Smooth muscle cell (in vitro differentiated cells): ENCODE results near the gene COL11A1. TPM values are rescaled to one million over a fixed set of nuclear protein-coding genes. Genes with fewer than 3 reads are reported as not detected.

Source experiments
- DNase-seq: peaks from one replicate; lab custom pipeline; 2025; ENCODE audit not compliant: unreplicated experiment; lab: John Stamatoyannopoulos, UW
- H2AFZ ChIP-seq: fragments of 200-600 bp; sonication (generic); 2 replicates; pipeline ENCODE4 v1.6.0; 2016; ENCODE audit warnings: antibody characterized with exemption, low read depth, mild to moderate bottlenecking
- H3F3A ChIP-seq: fragments of 200-600 bp; sonication (generic); 2 replicates; pipeline ENCODE4 v1.6.0; 2017; ENCODE audit warnings: antibody characterized with exemption, low read depth
- H3K27ac ChIP-seq: fragments of 200-600 bp; sonication (generic); 2 replicates; pipeline ENCODE4 v1.5.1; 2016; ENCODE audit warnings: low read depth, mild to moderate bottlenecking
- H3K27me3 ChIP-seq: fragments of 200-600 bp; sonication (generic); 2 replicates; pipeline ENCODE4 v1.6.1; 2016; ENCODE audit warnings: low read depth, mild to moderate bottlenecking
- H3K36me3 ChIP-seq: fragments of 200-600 bp; sonication (generic); 2 replicates; pipeline ENCODE4 v1.5.1; 2016; ENCODE audit warnings: low read depth
- H3K4me1 ChIP-seq: fragments of 200-600 bp; sonication (generic); 2 replicates; pipeline ENCODE4 v1.5.1; 2016; ENCODE audit warnings: low read depth
- H3K4me2 ChIP-seq: fragments of 200-600 bp; sonication (generic); 2 replicates; pipeline ENCODE4 v1.6.0; 2016; ENCODE audit warnings: mild to moderate bottlenecking
- H3K4me3 ChIP-seq: fragments of 200-600 bp; sonication (generic); 2 replicates; pipeline ENCODE4 v1.5.1; 2016; ENCODE audit warnings: mild to moderate bottlenecking
- H3K79me2 ChIP-seq: fragments of 200-600 bp; sonication (generic); 2 replicates; pipeline ENCODE4 v1.6.0; 2016; ENCODE audit warnings: low read depth, mild to moderate bottlenecking
- H3K9ac ChIP-seq: fragments of 200-600 bp; sonication (generic); 2 replicates; pipeline ENCODE4 v1.6.0; 2016; ENCODE audit warnings: low read depth
- H3K9me3 ChIP-seq: fragments of 200-600 bp; sonication (generic); replicated peaks from 2 replicates; pipeline ENCODE4 v1.5.1; 2016; ENCODE audit warnings: low read depth
- H4K20me1 ChIP-seq: fragments of 200-600 bp; sonication (generic); 2 replicates; pipeline ENCODE4 v1.6.0; 2016; ENCODE audit warnings: low read depth
- CTCF ChIP-seq: fragments of 200-600 bp; sonication (generic); IDR thresholded peaks from 2 replicates; pipeline ENCODE4 v1.5.1; 2017; ENCODE audit warnings: borderline replicate concordance, mild to moderate bottlenecking, antibody characterized with exemption; ENCODE audit not compliant: insufficient read depth, poor library complexity, severe bottlenecking
- WGBS: methylation state at CpG from one replicate; pipeline ENCODE4 v1.1.7; 2016; ENCODE audit warnings: low lambda C conversion rate; 5-methylcytosine and 5-hydroxymethylcytosine counted together
- polyA plus RNA-seq: library from polyadenylated mRNA; unstranded; fragments of >200 nt; fragmentation: Nextera tagmentation; extraction: Ambion mirVana; gene quantifications from 2 replicates; pipeline ENCODE4 v1.2.1, GENCODE V29; 2016
- total RNA-seq: library from RNA; depleted of rRNA; stranded (reverse); fragments of >200 nt; gene quantifications from 2 replicates; pipeline ENCODE4 v1.2.3, GENCODE V29; 2014

The COL11A1 gene
- total and polyA plus RNA-seq, 2 experiments from 2014 or later: 155 to 236 TPM

DNA sequence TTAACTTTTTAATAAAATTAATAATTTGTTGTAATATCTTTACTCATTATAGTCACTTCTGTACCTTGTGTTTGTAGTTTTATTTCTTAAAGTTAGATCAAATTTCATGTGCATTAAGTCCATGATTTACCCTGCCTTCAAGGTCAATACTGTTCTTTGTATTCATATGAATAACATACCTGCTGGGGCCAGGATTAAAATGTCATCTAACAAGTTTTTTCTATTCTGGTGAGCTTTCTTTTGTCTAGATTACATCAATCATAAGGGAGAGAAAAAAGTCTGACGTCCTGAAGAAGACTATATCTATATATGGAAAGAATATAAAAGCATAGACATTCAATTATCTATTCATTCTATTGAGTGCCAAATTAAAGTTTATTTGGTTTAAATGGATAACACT, 232.6 kb downstream of the COL11A1 start:
- WGBS: 70% methylated on average over 1 of the region's 1 CpG
- DNase-seq: no peak
- no peaks in the 10 kb centered on the region for H3K27me3 ChIP-seq
- no peak overlapping the region for H3K9ac ChIP-seq
- no peaks in the 10 kb centered on the region for H3K36me3 ChIP-seq
- H3K27ac ChIP-seq: no peak overlapping the region
- H3K4me2 ChIP-seq: no peak overlapping the region
- H3K9me3 ChIP-seq: no peaks in the 10 kb centered on the region
- no peaks in the 10 kb centered on the region for H3F3A ChIP-seq
- H4K20me1 ChIP-seq: no peaks in the 10 kb centered on the region
- no peak overlapping the region for H3K4me3 ChIP-seq
- H2AFZ ChIP-seq: no peak overlapping the region
- H3K79me2 ChIP-seq: no peaks in the 10 kb centered on the region
- TF ChIP-seq CTCF: no peak
- H3K4me1 ChIP-seq: peaks cover 7% of the 10 kb centered on the region

DNA sequence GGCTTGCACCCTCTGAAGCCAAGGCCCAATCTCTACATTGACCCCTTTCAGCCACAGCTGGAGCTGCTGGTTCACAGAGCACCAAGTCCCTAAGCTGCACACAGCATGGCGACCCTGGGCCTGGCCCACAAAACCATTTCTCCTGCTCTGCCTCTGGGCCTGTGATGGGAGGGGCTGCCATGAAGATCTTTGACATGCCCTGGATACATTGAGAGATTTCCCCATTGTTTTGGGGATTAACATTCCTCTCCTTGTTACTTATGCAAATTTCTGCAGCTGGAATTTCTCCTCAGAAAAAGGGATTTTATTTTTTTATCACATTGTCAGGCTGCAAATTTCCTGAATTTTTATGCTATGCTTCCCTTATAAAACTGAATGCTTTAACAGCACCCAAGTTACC, 235.8 kb downstream of the COL11A1 start:
- no peak overlapping the region for H3K4me2 ChIP-seq
- TF ChIP-seq CTCF: no peak
- no peaks in the 10 kb centered on the region for H3K79me2 ChIP-seq
- whole genome bisulfite sequencing: 96% methylated on average over 1 of the region's 1 CpG
- H2AFZ ChIP-seq: no peak overlapping the region
- DNase-seq: no peak
- no peak overlapping the region for H3K4me3 ChIP-seq
- no peaks in the 10 kb centered on the region for H3K9me3 ChIP-seq
- H3F3A ChIP-seq: no peaks in the 10 kb centered on the region
- H3K9ac ChIP-seq: no peak overlapping the region
- H3K36me3 ChIP-seq: no peaks in the 10 kb centered on the region
- no peaks in the 10 kb centered on the region for H4K20me1 ChIP-seq
- H3K27me3 ChIP-seq: no peaks in the 10 kb centered on the region
- no peak overlapping the region for H3K27ac ChIP-seq
- no peaks in the 10 kb centered on the region for H3K4me1 ChIP-seq

GRCh38 chr1:102872097-102872496, 236.2 kb downstream of the COL11A1 start:
- no peak for TF ChIP-seq CTCF
- Histone ChIP-seq H3K4me1 (no peaks in the 10 kb centered on the region), H3K9me3 (no peaks in the 10 kb centered on the region)

GRCh38 chr1:102863704-102864103, 244.6 kb downstream of the COL11A1 start:
- no peak overlapping the region for H3K4me2 ChIP-seq
- H2AFZ ChIP-seq: no peak overlapping the region
- no peak overlapping the region for H3K4me3 ChIP-seq
- no peaks in the 10 kb centered on the region for H3K36me3 ChIP-seq
- no peak overlapping the region for H3K27ac ChIP-seq
- H3K9ac ChIP-seq: no peak overlapping the region
- no peaks in the 10 kb centered on the region for H3K27me3 ChIP-seq
- H3K9me3 ChIP-seq: no peaks in the 10 kb centered on the region
- H3F3A ChIP-seq: no peaks in the 10 kb centered on the region
- no peaks in the 10 kb centered on the region for H4K20me1 ChIP-seq
- 37% methylated on average over 2 of the region's 2 CpGs for WGBS
- no peak for TF ChIP-seq CTCF
- no peak for DNase-seq
- H3K4me1 ChIP-seq: no peaks in the 10 kb centered on the region
- H3K79me2 ChIP-seq: no peaks in the 10 kb centered on the region

More at GRCh38 chr1:102872097-102872496, 236.2 kb downstream of the COL11A1 start:
- DNase-seq: no peak
- WGBS: 91% methylated on average over 4 of the region's 4 CpGs
- H3K4me2 ChIP-seq: no peak overlapping the region
- H3F3A ChIP-seq: no peaks in the 10 kb centered on the region
- H3K9ac ChIP-seq: no peak overlapping the region
- H4K20me1 ChIP-seq: no peaks in the 10 kb centered on the region
- no peaks in the 10 kb centered on the region for H3K79me2 ChIP-seq
- H3K4me3 ChIP-seq: no peak overlapping the region
- H3K36me3 ChIP-seq: no peaks in the 10 kb centered on the region
- H3K27me3 ChIP-seq: no peaks in the 10 kb centered on the region
- H2AFZ ChIP-seq: no peak overlapping the region
- H3K27ac ChIP-seq: no peak overlapping the region
